Neural cell (in vitro differentiated cells): Measurements from ENCODE around the gene THOC2. TPM values are rescaled to one million over a fixed set of nuclear protein-coding genes. Genes with fewer than 3 reads are reported as not detected.

Source experiments
- H2AFZ ChIP-seq: fragments of 200-600, 300-800 bp; sonication (generic), shearing (Covaris generic); 2 replicates; pipeline ENCODE4 v1.6.0; 2014; ENCODE audit warnings: low read depth, mild to moderate bottlenecking, antibody characterized with exemption, low read length, moderate library complexity
- H3F3A ChIP-seq: fragments of 200-600 bp; shearing (Covaris generic); 2 replicates; pipeline ENCODE4 v1.6.1; 2016; ENCODE audit warnings: mild to moderate bottlenecking, moderate library complexity, mixed read lengths, antibody characterized with exemption, low read length; ENCODE audit not compliant: insufficient read depth, poor library complexity, severe bottlenecking
- H3K27ac ChIP-seq: fragments of 200-600, 300-800 bp; sonication (generic), shearing (Covaris generic); 2 replicates; pipeline ENCODE4 v1.5.1; 2014; ENCODE audit warnings: mild to moderate bottlenecking, low read length, moderate library complexity
- H3K27me3 ChIP-seq: fragments of 300-800, 200-600 bp; sonication (generic), shearing (Covaris generic); 2 replicates; pipeline ENCODE4 v1.6.0; 2014; ENCODE audit warnings: mild to moderate bottlenecking, low read depth, low read length, moderate library complexity; ENCODE audit not compliant: insufficient read depth
- H3K36me3 ChIP-seq: fragments of 300-800, 200-600 bp; sonication (generic), shearing (Covaris generic); 2 replicates; pipeline ENCODE4 v1.5.1; 2014; ENCODE audit warnings: mild to moderate bottlenecking, antibody characterized with exemption, low read length, moderate library complexity; ENCODE audit not compliant: insufficient read depth
- H3K4me2 ChIP-seq: fragments of 300-800, 200-600 bp; sonication (generic), shearing (Covaris generic); 2 replicates; pipeline ENCODE4 v1.6.0; 2014; ENCODE audit warnings: mild to moderate bottlenecking, low read length
- H3K4me3 ChIP-seq: fragments of 300-800, 200-600 bp; sonication (generic), shearing (Covaris generic); 2 replicates; pipeline ENCODE4 v1.5.1; 2014; ENCODE audit warnings: mild to moderate bottlenecking, low read length, moderate library complexity
- H3K79me2 ChIP-seq: fragments of 200-600 bp; shearing (Covaris generic); replicated peaks from 2 replicates; pipeline ENCODE4 v1.6.0; 2014; ENCODE audit warnings: mild to moderate bottlenecking, low read length, moderate library complexity; ENCODE audit not compliant: insufficient read depth
- H3K9ac ChIP-seq: fragments of 300-800, 200-600 bp; sonication (generic), shearing (Covaris generic); 2 replicates; pipeline ENCODE4 v1.6.1; 2016; ENCODE audit warnings: mild to moderate bottlenecking, low read length, mixed read lengths
- H3K9me2 ChIP-seq: fragments of 200-600 bp; shearing (Covaris generic); 2 replicates; pipeline ENCODE4 v1.6.1; 2016; ENCODE audit warnings: mild to moderate bottlenecking, low read length, mixed read lengths; ENCODE audit not compliant: insufficient read depth
- H3K9me3 ChIP-seq: fragments of 200-600, 300-800 bp; sonication (generic), shearing (Covaris generic); 2 replicates; pipeline ENCODE4 v1.6.1; 2016; ENCODE audit warnings: mild to moderate bottlenecking, mixed run types, low read length, moderate library complexity, mixed read lengths
- H4K20me1 ChIP-seq: fragments of 200-600 bp; shearing (Covaris generic); 2 replicates; pipeline ENCODE4 v1.6.1; 2016; ENCODE audit warnings: mild to moderate bottlenecking, mixed run types; ENCODE audit not compliant: insufficient read depth
- EP300 ChIP-seq: fragments of 450-650 bp; conservative IDR thresholded peaks from 2 replicates; pipeline ENCODE4 v1.6.1; 2014; ENCODE audit warnings: antibody characterized with exemption, mild to moderate bottlenecking, moderate library complexity; ENCODE audit not compliant: poor library complexity, severe bottlenecking
- EZH2 ChIP-seq: fragments of 200-600, 300-800 bp; shearing (Covaris generic), sonication (generic); IDR thresholded peaks from 2 replicates; pipeline ENCODE4 v1.6.1; 2014; ENCODE audit warnings: antibody characterized with exemption, low read length, borderline replicate concordance, mild to moderate bottlenecking; ENCODE audit not compliant: insufficient read depth, poor library complexity, severe bottlenecking
- MXI1 ChIP-seq: fragments of 450-650 bp; conservative IDR thresholded peaks from 2 replicates; pipeline ENCODE4 v1.6.1; 2014; ENCODE audit warnings: antibody characterized with exemption, mild to moderate bottlenecking; ENCODE audit not compliant: poor library complexity, severe bottlenecking
- POLR2AphosphoS5 ChIP-seq: IDR thresholded peaks from 2 replicates; pipeline ENCODE4 v1.6.1; 2012
- RAD21 ChIP-seq: fragments of 450-650 bp; conservative IDR thresholded peaks from 2 replicates; pipeline ENCODE4 v1.6.1; 2014; ENCODE audit warnings: antibody characterized with exemption, mild to moderate bottlenecking, moderate library complexity
- SMC3 ChIP-seq: fragments of 450-650 bp; conservative IDR thresholded peaks from 2 replicates; pipeline ENCODE4 v1.6.1; 2014; ENCODE audit warnings: antibody characterized with exemption, mild to moderate bottlenecking, moderate library complexity; ENCODE audit not compliant: poor library complexity
- TAF1 ChIP-seq: IDR thresholded peaks from 2 replicates; pipeline ENCODE4 v1.6.1; 2012; ENCODE audit warnings: low read depth
- polyA plus RNA-seq: library from polyadenylated mRNA; depleted of rRNA; stranded (reverse); fragments of >200 nt; gene quantifications from 2 replicates; pipeline ENCODE4 v1.2.3, GENCODE V29; 2014
- TF ChIP-seq, protein P1 (sequence below): fragments of 450-650 bp; IDR thresholded peaks from 2 replicates; pipeline ENCODE4 v1.5.1; 2014; ENCODE audit warnings: antibody characterized with exemption, mild to moderate bottlenecking, moderate library complexity; ENCODE audit not compliant: poor library complexity, severe bottlenecking
- TF ChIP-seq, protein P2 (sequence below): IDR thresholded peaks from 2 replicates; pipeline ENCODE4 v1.6.1; 2012; ENCODE audit warnings: borderline replicate concordance

THOC2 gene
- polyA plus RNA-seq, 1 donor from 2014 or later, result 95.4 TPM

- H3K79me2 ChIP-seq, result no peaks in the 10 kb centered on the region
- no peaks in the 10 kb centered on the region for H3F3A ChIP-seq
- H3K4me2 ChIP-seq, result no peak overlapping the region
- no peak overlapping the region for H2AFZ ChIP-seq
- no peaks in the 10 kb centered on the region for H3K27me3 ChIP-seq
- H4K20me1 ChIP-seq, result no peaks in the 10 kb centered on the region
- TF ChIP-seq, protein P1, sequence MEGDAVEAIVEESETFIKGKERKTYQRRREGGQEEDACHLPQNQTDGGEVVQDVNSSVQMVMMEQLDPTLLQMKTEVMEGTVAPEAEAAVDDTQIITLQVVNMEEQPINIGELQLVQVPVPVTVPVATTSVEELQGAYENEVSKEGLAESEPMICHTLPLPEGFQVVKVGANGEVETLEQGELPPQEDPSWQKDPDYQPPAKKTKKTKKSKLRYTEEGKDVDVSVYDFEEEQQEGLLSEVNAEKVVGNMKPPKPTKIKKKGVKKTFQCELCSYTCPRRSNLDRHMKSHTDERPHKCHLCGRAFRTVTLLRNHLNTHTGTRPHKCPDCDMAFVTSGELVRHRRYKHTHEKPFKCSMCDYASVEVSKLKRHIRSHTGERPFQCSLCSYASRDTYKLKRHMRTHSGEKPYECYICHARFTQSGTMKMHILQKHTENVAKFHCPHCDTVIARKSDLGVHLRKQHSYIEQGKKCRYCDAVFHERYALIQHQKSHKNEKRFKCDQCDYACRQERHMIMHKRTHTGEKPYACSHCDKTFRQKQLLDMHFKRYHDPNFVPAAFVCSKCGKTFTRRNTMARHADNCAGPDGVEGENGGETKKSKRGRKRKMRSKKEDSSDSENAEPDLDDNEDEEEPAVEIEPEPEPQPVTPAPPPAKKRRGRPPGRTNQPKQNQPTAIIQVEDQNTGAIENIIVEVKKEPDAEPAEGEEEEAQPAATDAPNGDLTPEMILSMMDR, result no peak
- TF ChIP-seq EP300 (no peak), TAF1 (no peak), EZH2 (no peak), POLR2AphosphoS5 (no peak), RAD21 (no peak), SMC3 (no peak), MXI1 (no peak)
- TF ChIP-seq, protein P2, sequence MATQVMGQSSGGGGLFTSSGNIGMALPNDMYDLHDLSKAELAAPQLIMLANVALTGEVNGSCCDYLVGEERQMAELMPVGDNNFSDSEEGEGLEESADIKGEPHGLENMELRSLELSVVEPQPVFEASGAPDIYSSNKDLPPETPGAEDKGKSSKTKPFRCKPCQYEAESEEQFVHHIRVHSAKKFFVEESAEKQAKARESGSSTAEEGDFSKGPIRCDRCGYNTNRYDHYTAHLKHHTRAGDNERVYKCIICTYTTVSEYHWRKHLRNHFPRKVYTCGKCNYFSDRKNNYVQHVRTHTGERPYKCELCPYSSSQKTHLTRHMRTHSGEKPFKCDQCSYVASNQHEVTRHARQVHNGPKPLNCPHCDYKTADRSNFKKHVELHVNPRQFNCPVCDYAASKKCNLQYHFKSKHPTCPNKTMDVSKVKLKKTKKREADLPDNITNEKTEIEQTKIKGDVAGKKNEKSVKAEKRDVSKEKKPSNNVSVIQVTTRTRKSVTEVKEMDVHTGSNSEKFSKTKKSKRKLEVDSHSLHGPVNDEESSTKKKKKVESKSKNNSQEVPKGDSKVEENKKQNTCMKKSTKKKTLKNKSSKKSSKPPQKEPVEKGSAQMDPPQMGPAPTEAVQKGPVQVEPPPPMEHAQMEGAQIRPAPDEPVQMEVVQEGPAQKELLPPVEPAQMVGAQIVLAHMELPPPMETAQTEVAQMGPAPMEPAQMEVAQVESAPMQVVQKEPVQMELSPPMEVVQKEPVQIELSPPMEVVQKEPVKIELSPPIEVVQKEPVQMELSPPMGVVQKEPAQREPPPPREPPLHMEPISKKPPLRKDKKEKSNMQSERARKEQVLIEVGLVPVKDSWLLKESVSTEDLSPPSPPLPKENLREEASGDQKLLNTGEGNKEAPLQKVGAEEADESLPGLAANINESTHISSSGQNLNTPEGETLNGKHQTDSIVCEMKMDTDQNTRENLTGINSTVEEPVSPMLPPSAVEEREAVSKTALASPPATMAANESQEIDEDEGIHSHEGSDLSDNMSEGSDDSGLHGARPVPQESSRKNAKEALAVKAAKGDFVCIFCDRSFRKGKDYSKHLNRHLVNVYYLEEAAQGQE, result no peak
- H3K27ac ChIP-seq, result no peak overlapping the region
- no peak overlapping the region for H3K9ac ChIP-seq
- no peaks in the 10 kb centered on the region for H3K9me2 ChIP-seq
- no peaks in the 10 kb centered on the region for H3K36me3 ChIP-seq
- H3K4me3 ChIP-seq, result no peak overlapping the region
- no peaks in the 10 kb centered on the region for H3K9me3 ChIP-seq
Observed at GRCh38 chrX:123590842-123591486, 141.9 kb downstream of the THOC2 start.

GRCh38 chrX:123588723-123589122 lies 144.1 kb downstream of the THOC2 start:
- no peak overlapping the region for H3K4me2 ChIP-seq
- H3K9ac ChIP-seq, result no peak overlapping the region
- H3K27ac ChIP-seq, result no peak overlapping the region
- no peaks in the 10 kb centered on the region for H3K79me2 ChIP-seq
- no peaks in the 10 kb centered on the region for H4K20me1 ChIP-seq
- H3K9me3 ChIP-seq, result no peaks in the 10 kb centered on the region
- no peak overlapping the region for H2AFZ ChIP-seq
- H3F3A ChIP-seq, result no peaks in the 10 kb centered on the region
- no peaks in the 10 kb centered on the region for H3K27me3 ChIP-seq
- TF ChIP-seq, protein P2, result no peak
- TF ChIP-seq, protein P1, result no peak
- TF ChIP-seq POLR2AphosphoS5 (no peak), EZH2 (no peak), SMC3 (no peak), RAD21 (no peak)
- no peaks in the 10 kb centered on the region for H3K9me2 ChIP-seq
- H3K36me3 ChIP-seq, result no peaks in the 10 kb centered on the region
- H3K4me3 ChIP-seq, result no peak overlapping the region
